Measurements from ENCODE around the gene DEFB110.

Gene DEFB110

DNA sequence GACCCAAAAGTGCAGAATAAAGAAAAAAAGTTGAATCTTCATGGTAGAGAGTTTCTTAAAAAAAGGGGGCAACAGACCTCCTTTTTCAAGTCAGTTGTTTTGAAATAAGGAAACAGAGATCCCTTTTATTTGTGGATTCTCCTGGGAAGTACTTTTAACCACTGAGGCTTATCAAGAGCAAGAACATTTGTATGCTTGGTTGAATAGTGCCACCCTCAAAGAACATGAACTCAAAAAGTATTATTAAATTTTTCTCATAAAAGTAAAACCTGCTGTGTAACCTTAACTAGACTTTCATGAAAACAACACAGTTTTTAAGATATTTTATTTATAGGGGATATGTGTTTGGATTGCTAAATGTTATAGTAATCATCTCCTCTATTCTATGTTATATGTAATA is at the start of gene DEFB110:
Gene DEFB110 (minus strand): TSS at position 101 of the 400 bp plus-strand sequence. CDS start 59 bp downstream, at position 42.
- DNase-seq (ENCODE audit: low read depth): no peak

DNA sequence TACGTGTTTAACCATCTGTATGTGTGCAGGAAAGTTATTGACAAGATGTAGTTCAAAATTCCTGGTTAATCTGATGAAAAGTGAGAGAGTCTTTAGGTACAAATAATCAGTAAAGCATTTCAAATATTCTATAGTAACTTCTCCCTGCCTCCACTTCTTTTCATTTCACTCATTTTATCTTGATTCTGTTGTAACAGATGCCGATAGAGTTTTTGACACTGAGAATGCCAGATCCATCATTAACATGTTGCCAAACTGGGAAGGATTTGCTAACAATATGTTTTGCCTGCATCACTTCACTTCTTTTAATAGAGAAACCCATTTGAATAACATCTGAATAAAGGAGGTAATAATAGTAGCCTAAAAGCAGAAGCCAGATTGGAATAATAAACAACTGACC is 48.3 kb upstream of the DEFB110 start:
- no peak for DNase-seq (ENCODE audit: low read depth)

DNA sequence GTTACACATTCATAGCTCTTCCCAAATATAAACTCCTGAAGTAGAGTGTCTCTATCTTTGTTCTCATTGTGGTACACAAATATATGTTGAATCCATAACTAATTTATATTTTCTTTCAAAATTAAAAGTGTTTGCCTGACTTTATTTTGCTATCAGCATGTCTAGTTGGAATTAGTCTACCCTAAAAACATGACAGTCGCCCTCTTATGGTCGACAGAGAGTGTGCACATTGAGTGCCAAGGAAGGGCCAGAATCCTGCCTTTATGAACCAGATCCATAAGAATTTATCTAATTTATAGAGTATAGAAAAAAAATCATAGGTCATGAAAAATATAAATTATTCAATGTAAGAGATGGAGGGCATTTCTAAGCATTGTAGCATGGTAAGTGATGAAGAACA is 40.3 kb upstream of the DEFB110 start:
- DNase-seq (ENCODE audit: low read depth): no peak

DNA sequence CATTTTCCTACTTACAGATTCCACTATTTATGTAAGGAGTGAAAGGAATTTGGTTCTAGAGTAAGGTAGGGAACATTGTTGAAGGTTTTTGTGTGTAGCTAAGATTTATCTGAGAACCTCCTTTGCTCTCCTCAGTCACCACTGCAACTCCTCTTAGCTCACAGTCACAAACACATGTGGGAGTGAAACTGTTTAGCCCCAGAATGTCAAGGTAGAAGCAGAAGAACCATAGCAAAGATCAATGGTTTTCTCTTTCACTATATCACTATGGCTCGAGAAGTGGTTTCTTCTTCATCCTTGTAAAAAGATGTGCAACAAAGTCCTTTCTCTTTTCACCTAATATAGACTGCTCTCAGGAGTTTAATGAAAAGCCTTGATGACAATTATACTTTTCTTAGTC is 34.4 kb upstream of the DEFB110 start:
- DNase-seq (ENCODE audit: low read depth): no peak

DNA sequence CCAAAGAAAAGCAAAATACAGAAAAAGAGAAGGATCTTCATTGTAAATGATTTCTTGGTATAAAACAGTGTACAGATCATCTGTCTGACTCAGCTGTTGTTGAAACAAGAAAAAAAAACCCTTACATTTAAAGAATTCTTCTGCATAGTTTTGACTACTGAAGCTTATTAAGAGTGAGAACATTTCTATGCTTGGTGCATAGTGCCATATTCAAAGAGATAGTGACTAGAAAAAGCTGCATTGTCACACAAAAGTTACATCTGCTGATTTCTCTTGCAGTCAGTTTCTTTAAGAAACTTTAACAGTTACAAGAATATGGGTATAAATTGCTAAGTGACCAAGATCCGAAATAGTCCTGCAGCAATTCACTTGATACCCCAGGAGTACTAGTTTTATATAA is 28.0 kb upstream of the DEFB110 start, which contains the start of gene DEFB112:
Gene DEFB112 (minus strand): TSS at position 101 of the 400 bp plus-strand sequence. CDS start 60 bp downstream, at position 41.
- no peak for DNase-seq (ENCODE audit: low read depth)

DNA sequence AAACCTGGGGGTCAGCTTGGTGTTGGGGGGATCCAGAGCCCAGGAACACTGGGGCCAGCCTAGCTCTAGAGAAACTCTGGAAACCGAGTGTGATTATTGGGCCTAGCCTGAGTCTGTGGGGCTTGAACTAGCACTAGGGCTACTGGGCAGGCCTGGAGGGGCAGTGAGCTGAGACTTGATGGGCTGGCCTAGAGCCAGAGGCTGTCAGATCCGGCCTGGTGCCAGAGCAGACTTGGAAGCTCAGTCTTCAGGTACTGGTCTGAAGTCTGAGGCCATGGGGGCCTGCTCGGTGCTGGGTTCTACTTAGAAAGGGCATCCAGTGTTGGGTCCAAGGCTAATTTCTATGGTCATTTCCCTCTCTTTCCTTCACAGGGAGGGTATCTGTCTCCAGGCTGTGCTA is 25.2 kb upstream of the DEFB110 start:
- no peak for DNase-seq (ENCODE audit: low read depth)

DNA sequence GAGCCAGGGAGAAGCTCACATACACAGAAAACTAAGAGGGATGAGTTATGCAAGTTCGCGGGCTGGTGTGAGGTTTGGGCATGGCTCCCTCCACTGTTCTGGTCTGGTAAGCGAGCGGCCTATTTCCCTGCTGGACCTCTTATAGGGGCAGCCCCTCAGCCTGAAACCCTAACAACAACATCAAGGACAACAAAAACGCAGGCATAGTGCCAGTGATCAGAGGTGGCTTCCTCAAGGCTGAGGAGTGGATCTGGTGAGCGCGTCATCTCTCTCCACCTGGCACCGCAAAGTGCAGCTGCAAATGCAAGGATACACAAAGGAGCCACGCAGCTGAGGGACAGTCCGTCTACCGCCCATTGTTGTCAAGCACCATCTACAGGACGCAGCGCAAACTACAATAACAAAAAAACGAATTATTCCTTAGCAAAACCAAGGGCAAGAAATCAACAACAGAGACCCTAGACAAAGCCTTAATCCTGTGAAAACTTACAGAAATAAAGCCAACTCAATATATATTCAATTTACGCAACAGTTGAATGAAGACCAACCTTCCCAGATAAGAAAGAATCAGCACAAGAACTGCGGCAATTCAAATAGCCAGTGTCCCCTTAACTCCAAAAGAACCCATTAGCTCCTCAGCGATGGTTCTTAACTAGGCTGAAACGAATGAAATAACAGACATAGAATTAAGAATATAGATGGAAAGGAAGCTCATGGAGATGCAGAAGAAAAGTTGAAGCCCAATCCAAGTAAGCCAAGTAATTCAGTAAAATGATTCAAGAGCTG is 9.2 kb upstream of the DEFB110 start:
- DNase-seq (ENCODE audit: low read depth): no peak

DNA sequence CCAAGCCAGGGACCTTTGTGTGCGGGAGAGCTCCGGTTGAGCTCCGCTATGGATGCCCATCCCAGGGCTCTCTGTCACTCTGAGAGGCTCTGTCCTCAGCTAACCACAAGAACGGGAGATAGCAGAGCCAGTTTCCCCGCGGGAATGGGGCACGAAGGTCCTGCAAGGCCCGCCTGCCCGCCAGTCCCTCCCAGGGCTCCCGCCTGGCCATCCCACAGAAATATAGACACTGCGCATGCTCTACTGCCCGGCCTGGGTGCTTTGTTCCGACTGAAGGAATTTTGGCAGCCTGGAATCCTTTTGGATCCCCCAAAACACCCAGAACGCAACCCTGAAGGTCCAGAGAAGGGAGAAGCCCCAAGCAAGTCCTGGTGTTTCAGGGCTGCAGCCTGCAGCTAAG is 8.6 kb upstream of the DEFB110 start:
- no peak for DNase-seq (ENCODE audit: low read depth)

DNA sequence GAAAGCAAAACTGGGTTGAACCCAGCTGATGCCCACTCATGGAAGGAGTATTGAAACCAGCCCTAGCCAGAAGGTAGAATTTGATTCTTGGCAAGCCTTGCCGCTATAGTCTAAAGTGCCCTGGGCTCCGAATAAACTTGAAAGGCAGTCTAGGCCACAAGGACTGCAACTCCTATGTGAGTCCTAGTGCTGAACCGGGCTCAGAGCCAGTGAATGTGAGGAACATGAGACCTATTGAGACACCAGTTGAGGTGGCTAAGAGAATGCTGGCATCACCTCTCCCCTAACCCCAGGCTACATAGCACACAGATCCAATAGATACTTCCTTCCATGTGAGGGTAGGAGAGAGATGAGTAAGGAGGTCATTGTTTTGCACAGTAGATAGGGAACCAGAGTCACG is 3.5 kb upstream of the DEFB110 start:
- DNase-seq (ENCODE audit: low read depth): no peak

DNA sequence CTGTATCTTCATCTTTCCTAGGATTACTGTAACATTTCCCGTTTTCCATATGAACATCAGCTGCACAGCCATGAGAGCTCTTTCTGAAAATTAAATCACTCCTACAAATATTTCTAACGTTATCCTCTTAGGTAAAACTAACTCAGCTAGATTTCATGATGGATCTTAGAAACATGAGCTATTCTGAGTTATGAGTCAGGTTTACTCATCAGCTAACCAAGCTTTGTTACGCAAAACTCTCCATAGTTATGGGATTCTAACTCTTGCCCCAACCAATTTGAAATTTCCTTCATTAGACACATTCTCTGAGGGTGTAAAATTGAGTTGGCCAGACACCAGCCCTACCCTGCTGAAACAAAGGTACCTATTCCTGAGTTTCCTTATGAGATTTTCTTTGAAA is 14.0 kb downstream of the DEFB110 start:
- DNase-seq (ENCODE audit: low read depth): no peak

DNA sequence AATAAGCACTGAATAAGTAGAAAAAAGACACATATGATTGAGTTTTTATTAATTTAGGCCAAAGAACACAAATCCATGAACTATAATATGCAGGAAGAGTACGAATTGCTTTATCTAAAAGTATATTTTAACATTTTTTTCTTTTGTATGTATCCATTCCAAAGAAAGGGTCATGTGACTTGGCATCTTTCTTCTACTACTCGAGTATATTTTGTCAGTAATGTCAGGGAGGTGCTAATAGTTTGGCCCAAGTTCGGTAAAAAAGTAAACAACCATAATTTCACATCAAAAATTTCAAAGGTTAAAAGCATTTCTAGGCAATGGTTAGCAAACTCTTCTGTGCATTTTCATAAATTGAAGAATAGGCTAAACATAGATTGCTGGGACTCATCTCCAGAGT is 18.7 kb downstream of the DEFB110 start:
- no peak for DNase-seq (ENCODE audit: low read depth)

DNA sequence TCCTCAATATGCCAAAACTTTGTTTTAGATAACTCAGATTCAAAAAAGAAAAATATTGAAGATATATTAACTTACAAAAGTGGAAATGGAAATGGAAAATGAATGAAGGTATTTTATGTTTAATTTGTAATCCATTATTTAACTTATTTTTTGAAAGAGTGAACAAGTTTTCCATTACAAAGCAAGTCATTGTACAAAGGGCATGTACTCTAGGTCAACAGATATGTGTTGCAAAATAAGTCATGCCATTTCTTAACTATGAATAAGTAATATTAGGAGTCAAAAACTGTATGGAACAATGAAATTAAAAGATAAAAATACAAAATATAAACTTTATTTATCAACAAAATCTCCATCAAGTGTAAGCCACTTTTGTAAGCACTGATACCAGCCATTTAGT is 26.5 kb downstream of the DEFB110 start:
- no peak for DNase-seq (ENCODE audit: low read depth)

DNA sequence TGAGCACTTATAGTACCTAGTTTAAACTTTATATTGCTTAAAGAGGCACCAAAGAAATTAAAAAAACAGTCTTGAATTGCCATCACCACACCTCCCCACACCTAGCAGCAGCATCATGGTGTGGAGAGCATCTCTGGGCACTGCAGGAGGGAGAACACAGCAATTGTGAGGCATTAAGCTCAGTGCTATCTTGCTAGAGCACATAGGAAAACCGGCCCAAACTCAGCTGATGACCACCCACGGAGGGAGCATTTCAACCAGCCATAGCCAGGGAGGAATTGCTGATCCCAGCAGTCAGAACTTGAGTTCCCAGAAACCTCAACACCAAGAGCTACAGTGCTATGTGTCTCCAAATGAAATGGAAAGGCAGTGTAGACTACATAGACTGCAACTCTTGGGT is 32.9 kb downstream of the DEFB110 start:
- DNase-seq (ENCODE audit: low read depth): no peak

DNA sequence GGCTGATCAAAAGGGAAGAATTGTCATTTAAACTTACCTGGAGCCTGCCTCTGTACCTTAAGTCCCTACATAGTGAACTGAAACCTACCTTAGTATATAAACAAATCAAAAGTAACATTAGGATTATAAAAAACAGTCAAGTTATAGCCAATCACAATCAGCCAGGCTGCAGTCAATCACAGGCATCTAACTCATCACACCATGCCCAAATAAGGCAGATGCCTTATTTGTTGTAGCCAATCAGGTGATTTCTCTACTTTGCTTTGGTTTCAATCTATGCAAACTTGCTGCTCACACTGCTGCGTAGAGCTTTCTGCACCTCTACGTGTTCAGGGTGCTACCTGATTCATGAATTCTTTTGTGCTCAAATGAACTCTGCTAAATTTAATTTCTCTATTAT is 34.0 kb downstream of the DEFB110 start:
- no peak for DNase-seq (ENCODE audit: low read depth)

DNA sequence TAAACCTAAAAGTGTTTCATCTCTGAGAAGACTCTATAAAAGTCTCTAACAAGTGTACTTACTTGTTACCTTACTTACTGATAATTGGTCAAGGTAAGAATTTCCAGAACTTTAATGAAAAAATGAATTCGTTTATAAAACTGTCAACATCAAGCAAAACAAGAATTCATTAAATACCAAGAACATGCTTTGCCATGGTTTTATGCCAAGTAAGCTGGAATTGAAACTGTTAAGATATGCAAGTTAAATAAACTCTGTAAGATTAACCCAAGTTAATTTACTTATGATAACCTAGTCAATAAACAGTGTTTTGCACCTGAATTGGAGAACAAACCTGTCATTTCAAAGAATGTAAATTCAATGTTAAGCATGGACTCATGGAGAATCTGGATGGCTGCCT is 35.2 kb downstream of the DEFB110 start:
- no peak for DNase-seq (ENCODE audit: low read depth)

DNA sequence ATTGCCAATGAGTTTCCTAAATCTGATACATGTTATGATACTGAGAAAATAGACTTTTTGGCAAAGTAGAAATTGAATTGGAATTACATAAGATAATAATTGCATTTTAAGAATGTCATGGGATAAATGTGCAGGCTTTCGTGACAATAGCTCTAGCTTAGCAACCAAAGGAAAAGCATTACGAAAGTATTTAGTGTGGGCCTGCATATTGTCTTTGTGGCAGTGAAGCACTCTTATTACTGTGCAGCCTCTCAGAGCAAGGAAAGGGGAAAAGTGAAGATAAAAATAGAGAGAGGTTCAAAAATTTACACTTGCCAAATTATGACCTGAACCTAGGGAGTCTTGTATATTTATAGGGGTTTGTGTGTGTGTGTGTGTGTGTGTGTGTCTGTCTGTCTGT is 39.7 kb downstream of the DEFB110 start:
- no peak for DNase-seq (ENCODE audit: low read depth)

DNA sequence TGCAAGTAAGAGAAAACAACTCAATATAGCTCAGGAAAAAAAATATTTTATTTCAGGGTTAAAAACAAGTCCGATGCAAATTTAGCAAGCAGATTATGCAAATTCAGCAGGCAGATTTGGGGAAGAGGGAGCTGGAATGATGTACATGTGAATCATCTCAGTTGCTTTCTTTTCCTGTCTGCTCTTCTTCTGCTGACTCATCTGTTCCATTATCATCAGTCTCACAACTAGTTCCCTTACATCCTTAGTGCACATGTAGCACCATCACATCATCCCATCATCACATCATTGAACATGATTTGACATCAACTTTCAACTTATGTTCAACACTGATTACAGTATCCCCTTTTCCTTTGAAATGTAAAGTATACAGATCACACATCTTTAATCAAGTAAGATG is 40.9 kb downstream of the DEFB110 start:
- DNase-seq (ENCODE audit: low read depth): no peak

DNA sequence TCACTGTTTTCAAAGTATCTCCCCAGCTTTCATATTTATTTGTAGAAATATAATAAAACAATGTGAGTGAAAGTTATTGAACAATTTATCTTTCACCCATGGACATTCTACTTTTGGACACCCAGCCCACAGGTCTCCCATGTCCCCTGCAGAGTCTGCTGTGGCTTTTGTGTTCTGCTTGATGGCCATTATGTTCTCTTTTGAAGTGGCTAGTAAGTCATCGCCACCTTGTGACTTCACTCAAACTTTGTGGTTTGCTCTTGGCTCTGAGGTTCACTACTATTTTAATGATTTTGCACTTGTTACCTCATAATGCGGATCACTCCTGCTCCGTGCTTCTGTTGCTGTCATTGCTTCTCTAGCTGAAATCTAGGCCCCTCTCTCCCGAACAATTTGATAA is 42.2 kb downstream of the DEFB110 start:
- DNase-seq (ENCODE audit: low read depth): no peak

DNA sequence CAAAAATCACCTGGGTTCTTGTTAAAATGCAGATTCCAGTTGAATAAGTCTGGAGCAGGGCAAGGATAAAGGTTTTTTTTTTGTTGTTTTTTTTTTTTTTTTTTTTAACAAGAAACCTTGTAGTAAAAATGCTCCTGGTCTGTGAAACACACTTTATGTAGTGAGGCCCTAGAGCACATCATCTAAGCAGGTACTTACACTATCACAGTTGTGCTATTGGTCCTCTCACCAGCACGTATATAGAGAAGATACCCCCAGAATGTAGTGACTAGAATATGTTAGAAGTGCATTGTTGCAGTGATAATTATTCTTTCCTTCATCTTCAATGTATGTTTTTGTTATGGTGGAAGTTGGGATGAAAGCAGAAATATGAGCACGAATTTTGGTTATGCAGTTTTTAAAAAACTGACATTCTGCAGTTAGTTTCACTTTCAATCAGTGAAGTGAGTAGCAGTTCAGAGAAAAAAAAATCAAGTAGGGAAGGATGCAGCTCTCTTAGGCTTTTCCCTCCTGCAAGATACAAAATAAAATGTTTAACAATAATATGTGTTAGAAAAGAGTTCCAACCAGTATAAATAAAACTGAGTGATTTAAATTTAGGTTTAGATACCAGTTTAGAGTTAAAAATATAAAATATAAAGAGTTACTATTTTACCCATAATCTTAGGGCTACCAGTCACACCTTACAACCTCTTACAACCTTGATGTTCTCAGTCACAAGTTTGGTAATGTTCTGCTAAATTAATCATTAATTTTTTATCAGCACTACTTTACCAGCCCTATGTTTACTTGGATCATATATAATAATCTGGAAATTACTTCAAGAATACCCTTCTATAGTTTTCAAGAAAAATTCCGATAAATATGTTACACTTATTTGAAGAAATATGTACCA is 43.2 kb downstream of the DEFB110 start:
- DNase-seq (ENCODE audit: low read depth): no peak

DNA sequence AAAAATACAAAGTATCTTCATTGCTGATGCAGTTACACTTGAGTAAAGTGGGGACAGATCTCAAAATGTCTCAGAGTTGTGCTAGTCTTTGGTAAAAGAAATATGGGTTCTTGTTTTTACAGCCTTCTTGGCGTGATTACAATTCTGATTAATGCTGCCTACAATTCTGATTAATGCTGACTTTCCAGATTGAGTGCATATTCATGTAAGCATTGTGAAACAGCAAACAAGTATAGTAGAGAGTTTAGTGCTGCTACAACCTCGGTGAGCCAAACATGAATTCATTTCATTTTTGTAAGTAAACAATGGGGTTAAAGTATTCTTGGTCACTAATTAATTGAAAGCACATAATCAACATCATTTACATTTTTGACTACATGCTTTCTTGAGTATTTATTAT is 52.2 kb downstream of the DEFB110 start, which contains the start of gene DEFB113:
Gene DEFB113 (minus strand): TSS at position 21 of the 400 bp plus-strand sequence. CDS start 0 bp downstream, at position 21.
- no peak for DNase-seq (ENCODE audit: low read depth)

Data from activated T-cell treated with anti-CD3 and anti-CD28 coated beads for 48 hours (primary cell).